CD14-positive monocyte (primary cell): ENCODE data around the gene CTCF. TPM values are rescaled to one million over a fixed set of nuclear protein-coding genes. Genes with fewer than 3 reads are reported as not detected.

Experiments used
- DNase-seq, 3 donors: peaks; one replicate each; pipeline ENCODE4 v3.0.0-alpha.2; 2011 to 2022
- H2AFZ ChIP-seq: 2 replicates; pipeline ENCODE4 v1.6.0; 2012; ENCODE audit warnings: mild to moderate bottlenecking, low read depth, low read length, inconsistent platforms; ENCODE audit not compliant: insufficient read depth, poor library complexity, severe bottlenecking
- H3K27ac ChIP-seq, 2 donors: 1 replicate in 1 of 2; 2 replicates in 1 of 2; pipeline ENCODE4 v1.5.1; 2012 to 2013; ENCODE audit warnings: low read length in 2 of 2, control low read depth in 1 of 2, inconsistent platforms in 1 of 2, low read depth in 1 of 2, mild to moderate bottlenecking in 1 of 2
- H3K27me3 ChIP-seq, 2 donors: one replicate each; pipeline versions ENCODE4 v1.6.0 to v1.6.1; 2011 to 2013; ENCODE audit warnings: low read length in 2 of 2; ENCODE audit not compliant: control insufficient read depth in 2 of 2, insufficient read depth in 2 of 2
- H3K36me3 ChIP-seq, 2 donors: replicated peaks in 1 of 2; 1 replicate in 1 of 2; 2 replicates in 1 of 2; pipeline versions ENCODE4 v1.5.1 to v1.6.1; 2012 to 2013; ENCODE audit warnings: low read length in 2 of 2, control low read depth in 1 of 2, inconsistent platforms in 1 of 2, mild to moderate bottlenecking in 1 of 2; ENCODE audit not compliant: insufficient read depth in 2 of 2, control insufficient read depth in 1 of 2
- H3K4me1 ChIP-seq, 2 donors: 1 replicate in 1 of 2; 2 replicates in 1 of 2; pipeline versions ENCODE4 v1.5.1 to v1.6.1; 2012 to 2013; ENCODE audit warnings: low read length in 2 of 2, control low read depth in 1 of 2, inconsistent platforms in 1 of 2, mild to moderate bottlenecking in 1 of 2, moderate library complexity in 1 of 2; ENCODE audit not compliant: insufficient read depth in 2 of 2, control insufficient read depth in 1 of 2
- H3K4me2 ChIP-seq: replicated peaks from 2 replicates; pipeline ENCODE3; 2012; ENCODE audit warnings: low read length, moderate library complexity, mild to moderate bottlenecking; ENCODE audit not compliant: poor library complexity, severe bottlenecking; ENCODE audit errors: extremely low read depth
- H3K4me3 ChIP-seq, 3 experiments: fragments of 200-600 bp in 1 of 3; sonication (generic) in 1 of 3; replicated peaks in 1 of 3; 1 replicate in 2 of 3; 2 replicates in 1 of 3; pipeline ENCODE4 v1.5.1; 2011 to 2013; ENCODE audit warnings: low read length in 3 of 3, mild to moderate bottlenecking in 3 of 3, control low read depth in 2 of 3, low read depth in 2 of 3, inconsistent platforms in 1 of 3, moderate library complexity in 1 of 3
- H3K79me2 ChIP-seq: 2 replicates; pipeline ENCODE4 v1.6.0; 2012; ENCODE audit warnings: mild to moderate bottlenecking, control low read depth, inconsistent platforms, low read length, moderate library complexity; ENCODE audit not compliant: insufficient read depth
- H3K9ac ChIP-seq: 2 replicates; pipeline ENCODE4 v1.6.0; 2017; ENCODE audit warnings: low read length, mild to moderate bottlenecking; ENCODE audit not compliant: insufficient read depth, poor library complexity, severe bottlenecking
- H3K9me3 ChIP-seq, 2 donors: replicated peaks in 1 of 2; 1 replicate in 1 of 2; 2 replicates in 1 of 2; pipeline versions ENCODE4 v1.5.1 to v1.6.1; 2012 to 2013; ENCODE audit warnings: low read length in 2 of 2, control low read depth in 1 of 2; ENCODE audit not compliant: control insufficient read depth in 1 of 2, insufficient read depth in 1 of 2
- H4K20me1 ChIP-seq: 2 replicates; pipeline ENCODE4 v1.6.0; 2012; ENCODE audit warnings: mild to moderate bottlenecking, low read length, control low read depth, moderate library complexity; ENCODE audit not compliant: insufficient read depth
- H3K27ac Mint-ChIP-seq, 7 donors: one replicate each; pipeline ENCODE4 v1.8.0; 2020; ENCODE audit warnings: mild to moderate bottlenecking in 7 of 7, mixed read lengths in 7 of 7, moderate library complexity in 6 of 7, inconsistent platforms in 2 of 7
- H3K27me3 Mint-ChIP-seq, 3 donors: one replicate each; pipeline ENCODE4 v1.8.0; 2021 to 2022; ENCODE audit warnings: low read depth in 3 of 3, mild to moderate bottlenecking in 3 of 3, mixed read lengths in 3 of 3, moderate library complexity in 3 of 3, inconsistent platforms in 1 of 3
- H3K36me3 Mint-ChIP-seq, 2 donors: one replicate each; pipeline ENCODE4 v1.8.0; 2020; ENCODE audit warnings: mixed read lengths in 2 of 2, inconsistent platforms in 1 of 2, mild to moderate bottlenecking in 1 of 2
- H3K4me1 Mint-ChIP-seq: one replicate; pipeline ENCODE4 v1.8.0; 2020; ENCODE audit warnings: mild to moderate bottlenecking, mixed read lengths
- H3K4me3 Mint-ChIP-seq, 2 donors: one replicate each; pipeline ENCODE4 v1.8.0; 2020; ENCODE audit warnings: mild to moderate bottlenecking in 2 of 2, mixed read lengths in 2 of 2, moderate library complexity in 1 of 2
- H3K9me3 Mint-ChIP-seq, 7 donors: one replicate each; pipeline ENCODE4 v1.8.0; 2020 to 2022; ENCODE audit warnings: mixed read lengths in 7 of 7, mild to moderate bottlenecking in 6 of 7, moderate library complexity in 6 of 7, inconsistent platforms in 2 of 7
- CTCF ChIP-seq: fragments of 200-600 bp; IDR thresholded peaks from one replicate; pipeline ENCODE4 v1.8.0; 2022; ENCODE audit warnings: antibody characterized with exemption, mild to moderate bottlenecking
- WGBS: methylation state at CpG from one replicate; pipeline ENCODE4 v1.1.5; 2013; ENCODE audit warnings: missing lambda C conversion rate; ENCODE audit not compliant: insufficient coverage; 5-methylcytosine and 5-hydroxymethylcytosine counted together
- intact Hi-C, 2 donors: fragments of 100-400 bp; cut with micrococcal nuclease; formaldehyde crosslinking; loops; one replicate each; pipeline versions ENCODE4 v1.15.0 to v1.15.1; 2023
- polyA plus RNA-seq, 3 donors: library from polyadenylated mRNA; depleted of rRNA in 1 of 3; unstranded in 2 of 3; stranded (reverse) in 1 of 3; fragments of 300-500 nt in 2 of 3; fragments of >200 nt in 1 of 3; fragmentation: Illumina TruSeq in 2 of 3; gene quantifications; 1 replicate in 2 of 3; 2 replicates in 1 of 3; pipeline ENCODE4 v1.2.3, GENCODE V29; 2012 to 2021

Gene CTCF
- polyA plus RNA-seq, 3 donors = 8.4 to 29.9 (median 17.7) TPM

GRCh38 chr16:67551972-67552371 lies 10.4 kb upstream of the CTCF start:
- H4K20me1 ChIP-seq = peaks cover 19% of the 10 kb centered on the region
- no peaks in the 10 kb centered on the region for H3K9me3 ChIP-seq
- H3K4me2 ChIP-seq = no peak overlapping the region
- H3K27ac ChIP-seq = peak overlapping the region in 1 of 2 donors; percentile 49
- peaks cover 48 to 54% of the 10 kb centered on the region in 2 donors for H3K4me1 ChIP-seq
- H3K4me3 ChIP-seq = no peak overlapping the region
- Mint-ChIP-seq H3K4me3 (no peak overlapping the region), H3K27me3 (peaks cover 0 to 1% (median 0%) of the 10 kb centered on the region in 3 donors), H3K4me1 (peaks cover 54% of the 10 kb centered on the region), H3K27ac (peak overlapping the region in 2 of 7 donors; percentile 6 to 83), H3K9me3 (no peaks in the 10 kb centered on the region), H3K36me3 (peaks cover 20 to 24% of the 10 kb centered on the region in 2 donors)
- DNase-seq = no peak
- no peaks in the 10 kb centered on the region for H3K27me3 ChIP-seq
- H3K79me2 ChIP-seq = peaks cover 28% of the 10 kb centered on the region
- TF ChIP-seq CTCF = no peak
- no peak overlapping the region for H2AFZ ChIP-seq
- intact Hi-C loops = no loop called here
- 100% methylated on average over 1 of the region's 2 CpGs for WGBS
- no peak overlapping the region for H3K9ac ChIP-seq
- peaks cover 0 to 24% of the 10 kb centered on the region in 2 donors for H3K36me3 ChIP-seq

GRCh38 chr16:67552476-67552875 lies 9.8 kb upstream of the CTCF start:
- H3K4me1 Mint-ChIP-seq = peaks cover 50% of the 10 kb centered on the region
- H3K9me3 Mint-ChIP-seq = no peaks in the 10 kb centered on the region
- Histone ChIP-seq H3K4me1 (peaks cover 43 to 49% of the 10 kb centered on the region in 2 donors), H4K20me1 (peaks cover 14% of the 10 kb centered on the region), H2AFZ (no peak overlapping the region), H3K4me3 (no peak overlapping the region), H3K4me2 (peak overlapping the region; percentile 14), H3K27me3 (no peaks in the 10 kb centered on the region), H3K9ac (no peak overlapping the region), H3K36me3 (peaks cover 0 to 20% of the 10 kb centered on the region in 2 donors), H3K27ac (peak overlapping the region; percentile 16 to 49), H3K79me2 (peaks cover 28% of the 10 kb centered on the region), H3K9me3 (no peaks in the 10 kb centered on the region)
- TF ChIP-seq CTCF = no peak
- intact Hi-C loops = no loop called here
- peak overlapping the region in 6 of 7 donors; percentile 1 to 83 (median 49) for H3K27ac Mint-ChIP-seq
- peak overlapping the region in 1 of 2 donors; percentile 59 for H3K4me3 Mint-ChIP-seq
- H3K27me3 Mint-ChIP-seq = peaks cover 0 to 1% (median 0%) of the 10 kb centered on the region in 3 donors
- H3K36me3 Mint-ChIP-seq = peaks cover 19% of the 10 kb centered on the region in 2 donors
- 60% methylated on average over 2 of the region's 4 CpGs for WGBS
- no peak for DNase-seq
